HepG2 (cell line): Measurements from ENCODE around the gene SYNJ2. TPM values are rescaled to one million over a fixed set of nuclear protein-coding genes. Genes with fewer than 3 reads are reported as not detected.

Source experiments
- BORCS8-MEF2B ChIP-seq: sonication (generic); formaldehyde crosslinking; IDR thresholded peaks from 2 replicates; pipeline ENCODE4 v1.8.0; 2022; ENCODE audit warnings: mild to moderate bottlenecking, missing genetic modification reagents
- HBP1 ChIP-seq: IDR thresholded peaks from 2 replicates; pipeline ENCODE4 v1.6.1; 2016; ENCODE audit warnings: low read depth, control low read depth
- HOXD1 ChIP-seq: sonication (generic); formaldehyde crosslinking; IDR thresholded peaks from 2 replicates; pipeline ENCODE4 v1.5.0; 2020; ENCODE audit warnings: missing genetic modification reagents
- KMT2A ChIP-seq: sonication (generic); formaldehyde crosslinking; IDR thresholded peaks from 2 replicates; pipeline ENCODE4 v1.4.0; 2020; ENCODE audit warnings: missing genetic modification reagents
- NFE2L1 ChIP-seq: sonication (generic); formaldehyde crosslinking; IDR thresholded peaks from 2 replicates; pipeline ENCODE4 v1.4.0; 2020; ENCODE audit warnings: missing genetic modification reagents, mild to moderate bottlenecking, borderline replicate concordance
- SAP130 ChIP-seq: IDR thresholded peaks from 2 replicates; pipeline ENCODE4 v1.6.1; 2016; ENCODE audit warnings: low read depth
- SMYD3 ChIP-seq: sonication (generic); formaldehyde crosslinking; IDR thresholded peaks from 2 replicates; pipeline ENCODE4 v1.8.1; 2023; ENCODE audit warnings: mild to moderate bottlenecking, missing genetic modification reagents
- USF2 ChIP-seq, 2 experiments: sonication (generic) in 1 of 2; formaldehyde crosslinking in 1 of 2; IDR thresholded peaks; 2 replicates each; pipeline versions ENCODE4 v1.5.1 to v1.6.1; 2011 to 2020; ENCODE audit warnings: borderline replicate concordance in 1 of 2, low read depth in 1 of 2, low read length in 1 of 2, mild to moderate bottlenecking in 1 of 2, missing genetic modification reagents in 1 of 2, moderate library complexity in 1 of 2
- ZNF576 ChIP-seq: sonication (generic); formaldehyde crosslinking; IDR thresholded peaks from 2 replicates; pipeline ENCODE4 v1.4.0; 2020; ENCODE audit warnings: mild to moderate bottlenecking, missing genetic modification reagents
- polyA plus RNA-seq, 8 experiments: library from polyadenylated mRNA; depleted of rRNA in 3 of 8; stranded (reverse) in 7 of 8; unstranded in 1 of 8; fragments of >200 nt; fragmentation: Illumina TruSeq in 4 of 8; extraction: Trizol in 4 of 8; gene quantifications; 2 replicates each; pipeline versions ENCODE4 v1.2.1 to v1.2.3, GENCODE V29; 2011 to 2016; ENCODE audit warnings: low read depth in 4 of 8, missing spikeins in 1 of 8, mixed read lengths in 1 of 8; ENCODE audit not compliant: insufficient read depth in 1 of 8
- total RNA-seq, 5 experiments: library from RNA; depleted of rRNA; stranded (reverse); fragments of >200 nt; fragmentation: Illumina TruSeq; extraction: Trizol; gene quantifications; 2 replicates each; pipeline ENCODE4 v1.2.3, GENCODE V29; 2016; ENCODE audit warnings: low read depth in 1 of 5
- TF ChIP-seq, protein P1 (sequence below): sonication (generic); formaldehyde crosslinking; IDR thresholded peaks from 2 replicates; pipeline ENCODE4 v1.5.1; 2020; ENCODE audit warnings: missing genetic modification reagents, mild to moderate bottlenecking, borderline replicate concordance
- TF ChIP-seq, protein P2 (sequence below): sonication (generic); formaldehyde crosslinking; IDR thresholded peaks from 2 replicates; pipeline ENCODE4 v1.4.0; 2020; ENCODE audit warnings: mild to moderate bottlenecking, missing genetic modification reagents
- TF ChIP-seq, protein P3 (sequence below): sonication (generic); formaldehyde crosslinking; IDR thresholded peaks from 2 replicates; pipeline ENCODE4 v1.4.0; 2020; ENCODE audit warnings: missing genetic modification reagents, low read depth, mild to moderate bottlenecking, borderline replicate concordance
- TF ChIP-seq, protein P4 (sequence below): sonication (generic); formaldehyde crosslinking; IDR thresholded peaks from 2 replicates; pipeline ENCODE4 v1.5.0; 2020; ENCODE audit warnings: missing genetic modification reagents, mild to moderate bottlenecking, borderline replicate concordance
- TF ChIP-seq, protein P5 (sequence below): sonication (generic); formaldehyde crosslinking; IDR thresholded peaks from 2 replicates; pipeline ENCODE4 v1.4.0; 2020; ENCODE audit warnings: missing genetic modification reagents

SYNJ2 gene
- total and polyA plus RNA-seq, 2 of the 13 experiments (the other 11 are each of a cell fraction or from before 2014, with no cell fraction given) = 39.1 to 57.6 TPM

GRCh38 chr6:157985378-157986155, 3.9 kb downstream of the SYNJ2 start (continued):
- TF ChIP-seq, protein P1, sequence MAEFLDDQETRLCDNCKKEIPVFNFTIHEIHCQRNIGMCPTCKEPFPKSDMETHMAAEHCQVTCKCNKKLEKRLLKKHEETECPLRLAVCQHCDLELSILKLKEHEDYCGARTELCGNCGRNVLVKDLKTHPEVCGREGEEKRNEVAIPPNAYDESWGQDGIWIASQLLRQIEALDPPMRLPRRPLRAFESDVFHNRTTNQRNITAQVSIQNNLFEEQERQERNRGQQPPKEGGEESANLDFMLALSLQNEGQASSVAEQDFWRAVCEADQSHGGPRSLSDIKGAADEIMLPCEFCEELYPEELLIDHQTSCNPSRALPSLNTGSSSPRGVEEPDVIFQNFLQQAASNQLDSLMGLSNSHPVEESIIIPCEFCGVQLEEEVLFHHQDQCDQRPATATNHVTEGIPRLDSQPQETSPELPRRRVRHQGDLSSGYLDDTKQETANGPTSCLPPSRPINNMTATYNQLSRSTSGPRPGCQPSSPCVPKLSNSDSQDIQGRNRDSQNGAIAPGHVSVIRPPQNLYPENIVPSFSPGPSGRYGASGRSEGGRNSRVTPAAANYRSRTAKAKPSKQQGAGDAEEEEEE = no peak; the same call in 1 of the 2 replicates
- TF ChIP-seq, protein P2, sequence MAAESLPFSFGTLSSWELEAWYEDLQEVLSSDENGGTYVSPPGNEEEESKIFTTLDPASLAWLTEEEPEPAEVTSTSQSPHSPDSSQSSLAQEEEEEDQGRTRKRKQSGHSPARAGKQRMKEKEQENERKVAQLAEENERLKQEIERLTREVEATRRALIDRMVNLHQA (CRISPR knock-in tag) = no peak
- TF ChIP-seq HOXD1 (peak; percentile 90), USF2 (IDR thresholded peaks at IDR 0.05; ENCODE audit: low read depth, low read length) (no peak), USF2 (CRISPR knock-in tag; IDR thresholded peaks at IDR 0.05; ENCODE audit: borderline replicate concordance) (no peak), SAP130 (CRISPR knock-in tag) (peak; percentile 98), KMT2A (CRISPR knock-in tag) (peak; percentile 68; the same call in 1 of the 2 replicates), HBP1 (CRISPR knock-in tag) (0 out of 2 replicates have a peak, but pooled peaks have one; percentile 53), NFE2L1 (CRISPR knock-in tag) (no peak), ZNF576 (no peak), SMYD3 (CRISPR knock-in tag) (peak; percentile 97; the same call in 1 of the 2 replicates), BORCS8-MEF2B (CRISPR knock-in tag) (peak; percentile 89; the same call in 1 of the 2 replicates)
- TF ChIP-seq, protein P3, sequence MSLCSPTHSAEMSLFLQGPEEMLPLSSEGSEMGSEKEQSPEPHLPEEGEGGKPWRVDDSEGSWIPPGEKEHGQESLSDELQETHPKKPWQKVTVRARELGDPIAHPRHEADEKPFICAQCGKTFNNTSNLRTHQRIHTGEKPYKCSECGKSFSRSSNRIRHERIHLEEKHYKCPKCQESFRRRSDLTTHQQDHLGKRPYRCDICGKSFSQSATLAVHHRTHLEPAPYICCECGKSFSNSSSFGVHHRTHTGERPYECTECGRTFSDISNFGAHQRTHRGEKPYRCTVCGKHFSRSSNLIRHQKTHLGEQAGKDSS (CRISPR knock-in tag) = no peak; the same call in 1 of the 2 replicates
- TF ChIP-seq, protein P4, sequence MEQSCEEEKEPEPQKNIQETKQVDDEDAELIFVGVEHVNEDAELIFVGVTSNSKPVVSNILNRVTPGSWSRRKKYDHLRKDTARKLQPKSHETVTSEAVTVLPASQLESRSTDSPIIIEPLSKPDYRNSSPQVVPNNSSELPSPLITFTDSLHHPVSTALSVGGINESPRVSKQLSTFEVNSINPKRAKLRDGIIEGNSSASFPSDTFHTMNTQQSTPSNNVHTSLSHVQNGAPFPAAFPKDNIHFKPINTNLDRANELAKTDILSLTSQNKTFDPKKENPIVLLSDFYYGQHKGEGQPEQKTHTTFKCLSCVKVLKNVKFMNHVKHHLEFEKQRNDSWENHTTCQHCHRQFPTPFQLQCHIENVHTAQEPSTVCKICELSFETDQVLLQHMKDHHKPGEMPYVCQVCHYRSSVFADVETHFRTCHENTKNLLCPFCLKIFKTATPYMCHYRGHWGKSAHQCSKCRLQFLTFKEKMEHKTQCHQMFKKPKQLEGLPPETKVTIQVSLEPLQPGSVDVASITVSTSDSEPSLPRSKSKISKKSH (CRISPR knock-in tag) = no peak
- TF ChIP-seq, protein P5, sequence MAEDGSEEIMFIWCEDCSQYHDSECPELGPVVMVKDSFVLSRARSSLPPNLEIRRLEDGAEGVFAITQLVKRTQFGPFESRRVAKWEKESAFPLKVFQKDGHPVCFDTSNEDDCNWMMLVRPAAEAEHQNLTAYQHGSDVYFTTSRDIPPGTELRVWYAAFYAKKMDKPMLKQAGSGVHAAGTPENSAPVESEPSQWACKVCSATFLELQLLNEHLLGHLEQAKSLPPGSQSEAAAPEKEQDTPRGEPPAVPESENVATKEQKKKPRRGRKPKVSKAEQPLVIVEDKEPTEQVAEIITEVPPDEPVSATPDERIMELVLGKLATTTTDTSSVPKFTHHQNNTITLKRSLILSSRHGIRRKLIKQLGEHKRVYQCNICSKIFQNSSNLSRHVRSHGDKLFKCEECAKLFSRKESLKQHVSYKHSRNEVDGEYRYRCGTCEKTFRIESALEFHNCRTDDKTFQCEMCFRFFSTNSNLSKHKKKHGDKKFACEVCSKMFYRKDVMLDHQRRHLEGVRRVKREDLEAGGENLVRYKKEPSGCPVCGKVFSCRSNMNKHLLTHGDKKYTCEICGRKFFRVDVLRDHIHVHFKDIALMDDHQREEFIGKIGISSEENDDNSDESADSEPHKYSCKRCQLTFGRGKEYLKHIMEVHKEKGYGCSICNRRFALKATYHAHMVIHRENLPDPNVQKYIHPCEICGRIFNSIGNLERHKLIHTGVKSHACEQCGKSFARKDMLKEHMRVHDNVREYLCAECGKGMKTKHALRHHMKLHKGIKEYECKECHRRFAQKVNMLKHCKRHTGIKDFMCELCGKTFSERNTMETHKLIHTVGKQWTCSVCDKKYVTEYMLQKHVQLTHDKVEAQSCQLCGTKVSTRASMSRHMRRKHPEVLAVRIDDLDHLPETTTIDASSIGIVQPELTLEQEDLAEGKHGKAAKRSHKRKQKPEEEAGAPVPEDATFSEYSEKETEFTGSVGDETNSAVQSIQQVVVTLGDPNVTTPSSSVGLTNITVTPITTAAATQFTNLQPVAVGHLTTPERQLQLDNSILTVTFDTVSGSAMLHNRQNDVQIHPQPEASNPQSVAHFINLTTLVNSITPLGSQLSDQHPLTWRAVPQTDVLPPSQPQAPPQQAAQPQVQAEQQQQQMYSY (CRISPR knock-in tag) = peak; percentile 69
